Ovary (tissue), 9 donors: ENCODE data around the gene LLCFC1. TPM values are rescaled to one million over a fixed set of nuclear protein-coding genes. Genes with fewer than 3 reads are reported as not detected.

Source experiments
- DNase-seq, 5 donors: peaks; one replicate each; pipeline ENCODE4 v3.0.0-alpha.2; 2019 to 2020
- H3K27ac ChIP-seq, 2 donors: fragments of 200-600 bp; one replicate each; pipeline versions ENCODE4 v1.5.1 to v1.8.0; 2019 to 2022
- H3K27me3 ChIP-seq: fragments of 200-600 bp; one replicate; pipeline ENCODE4 v1.8.0; 2022
- H3K36me3 ChIP-seq: fragments of 200-600 bp; sonication (generic); one replicate; pipeline ENCODE4 v1.5.1; 2019
- H3K4me1 ChIP-seq: one replicate; pipeline ENCODE4 v1.8.1; 2013; ENCODE audit warnings: mild to moderate bottlenecking, moderate library complexity; ENCODE audit not compliant: insufficient read depth
- H3K4me3 ChIP-seq: fragments of 200-600 bp; sonication (generic); one replicate; pipeline ENCODE4 v1.5.1; 2017
- H3K9me3 ChIP-seq, 2 donors: fragments of 200-600 bp in 1 of 2; sonication (generic) in 1 of 2; one replicate each; pipeline versions ENCODE4 v1.5.1 to v1.8.1; 2013 to 2019; ENCODE audit warnings: mild to moderate bottlenecking in 1 of 2, moderate library complexity in 1 of 2
- CTCF ChIP-seq, 3 donors: fragments of 450-650 bp in 2 of 3; fragments of 200-600 bp in 1 of 3; IDR thresholded peaks; one replicate each; pipeline versions ENCODE4 v1.5.1 to v1.8.0; 2016 to 2022; ENCODE audit warnings: antibody characterized with exemption in 3 of 3, mild to moderate bottlenecking in 1 of 3
- EP300 ChIP-seq: sonication (generic); formaldehyde crosslinking; IDR thresholded peaks from one replicate; pipeline ENCODE4 v1.6.1; 2017; ENCODE audit warnings: antibody characterized with exemption
- POLR2A ChIP-seq: fragments of 450-650 bp; IDR thresholded peaks from one replicate; pipeline ENCODE4 v1.6.1; 2017; ENCODE audit warnings: antibody characterized with exemption, mild to moderate bottlenecking, moderate library complexity
- WGBS, 3 donors: extraction: QIAGEN DNeasy Blood & Tissue Kit in 1 of 3; methylation state at CpG; one replicate each; pipeline versions ENCODE4 v1.1.5 to v1.1.7; 2013 to 2017; 5-methylcytosine and 5-hydroxymethylcytosine counted together
- intact Hi-C, 4 donors: fragments of 100-400 bp; cut with DNase I; formaldehyde crosslinking; loops; one replicate each; pipeline versions ENCODE4 v1.11.0 to v1.15.1; 2022 to 2023
- polyA plus RNA-seq, 2 donors: library from polyadenylated mRNA; stranded (reverse); fragments of 200-250 nt in 1 of 2; fragments of 350-450 nt in 1 of 2; fragmentation: Illumina TruSeq in 1 of 2; extraction: RNeasy Lipid Tissue Mini Kit (QIAGEN cat#74804) in 1 of 2; gene quantifications; one replicate each; pipeline ENCODE4 v1.2.3, GENCODE V29; 2013 to 2014
- total RNA-seq, 7 donors: library from RNA; depleted of rRNA in 2 of 7; stranded (reverse); fragments of >200 nt in 2 of 7; fragmentation: NEBNext Ultra II Directional in 3 of 7; extraction: Animal tissue kit (Norgen Biotek cat#: 25700) in 3 of 7; gene quantifications; one replicate each; pipeline versions ENCODE4 v1.1.0 to v1.2.4, GENCODE V29; 2016 to 2023
- donor health status: DM: no; HTN: no; CAD: no; lungs with moderate emphysema.
- donor health status: DM: no; HTN: no; CAD: no.
- donor health status: Bipolar disorder and iron deficiency.
- donor health status: DM: yes; HTN: yes; CAD: no.
- donor health status: DM: no; HTN: no; CAD: no.
- donor health status: DM: yes; HTN: yes; CAD: no.

Gene LLCFC1
- total and polyA plus RNA-seq, 9 donors = not detected

GRCh38 chr7:142892951-142893350 lies 46.3 kb upstream of the LLCFC1 start:
- Histone ChIP-seq H3K9me3 (no peaks in the 10 kb centered on the region), H3K36me3 (no peaks in the 10 kb centered on the region), H3K27ac (no peak overlapping the region), H3K27me3 (no peaks in the 10 kb centered on the region), H3K4me3 (no peak overlapping the region), H3K4me1 (no peaks in the 10 kb centered on the region)
- WGBS, 3 donors = 77 to 84% (median 81%) methylated on average over 5 of the region's 5 CpGs
- no peak for DNase-seq
- intact Hi-C loops = no loop called here
- TF ChIP-seq CTCF (IDR thresholded peaks at IDR 0.05) (no peak), EP300 (no peak), POLR2A (no peak)

- Histone ChIP-seq H3K27me3 (no peaks in the 10 kb centered on the region), H3K4me3 (no peak overlapping the region), H3K27ac (no peak overlapping the region), H3K36me3 (no peaks in the 10 kb centered on the region), H3K4me1 (no peaks in the 10 kb centered on the region), H3K9me3 (no peaks in the 10 kb centered on the region)
- TF ChIP-seq CTCF (IDR thresholded peaks at IDR 0.05) (no peak), POLR2A (no peak), EP300 (no peak)
- 59 to 62% (median 60%) methylated on average over 12 of the region's 12 CpGs for WGBS, 3 donors
- intact Hi-C loops = no loop called here
- DNase-seq = no peak
These were observed 44.9 kb upstream of the LLCFC1 start for GRCh38 chr7:142894112-142894984.

- TF ChIP-seq EP300 (no peak), CTCF (IDR thresholded peaks at IDR 0.05) (no peak), POLR2A (no peak)
- WGBS, 3 donors = 60 to 70% (median 68%) methylated on average over 6 of the region's 6 CpGs
- H3K27me3 ChIP-seq = no peaks in the 10 kb centered on the region
- H3K4me1 ChIP-seq = no peaks in the 10 kb centered on the region
- intact Hi-C loops = no loop called here
- no peaks in the 10 kb centered on the region for H3K9me3 ChIP-seq
- H3K36me3 ChIP-seq = no peaks in the 10 kb centered on the region
- H3K27ac ChIP-seq = no peak overlapping the region
- no peak overlapping the region for H3K4me3 ChIP-seq
- no peak for DNase-seq
These were observed 44.2 kb upstream of the LLCFC1 start for GRCh38 chr7:142894985-142895593.

- H3K9me3 ChIP-seq = no peaks in the 10 kb centered on the region
- H3K27ac ChIP-seq = no peak overlapping the region
- TF ChIP-seq CTCF (IDR thresholded peaks at IDR 0.05) = no peak
- no peak for TF ChIP-seq POLR2A
- no peak for TF ChIP-seq EP300
- H3K27me3 ChIP-seq = no peaks in the 10 kb centered on the region
- intact Hi-C loops = no loop called here
- no peak overlapping the region for H3K4me3 ChIP-seq
- WGBS, 3 donors = 86 to 91% (median 87%) methylated on average over 3 of the region's 3 CpGs
- H3K36me3 ChIP-seq = no peaks in the 10 kb centered on the region
- DNase-seq = no peak
- H3K4me1 ChIP-seq = no peaks in the 10 kb centered on the region
These were observed 43.1 kb upstream of the LLCFC1 start for GRCh38 chr7:142896151-142896550.
